Keratinocyte (primary cell): ENCODE data around the gene MYO16. TPM values are rescaled to one million over a fixed set of nuclear protein-coding genes. Genes with fewer than 3 reads are reported as not detected.
"Not testable (repeated sequence)": the region's sequence is repeated elsewhere in the genome, so short reads cannot be mapped to it uniquely, and the experiment has no call there.

Source experiments
- DNase-seq: peaks from one replicate; pipeline ENCODE4 v3.0.0-alpha.2; 2011; ENCODE audit warnings: low read depth, missing footprints, low spot score
- FAIRE-seq: peaks from 2 replicates; lab custom pipeline; 2011; peaks lifted over from hg19 to GRCh38; lab: Jason Lieb, UNC
- H2AFZ ChIP-seq: 2 replicates; pipeline ENCODE4 v1.6.0; 2012; ENCODE audit warnings: low read length, control low read depth, inconsistent platforms; ENCODE audit not compliant: control insufficient read depth
- H3K27ac ChIP-seq: 2 replicates; pipeline ENCODE4 v1.5.1; 2011; ENCODE audit warnings: low read length; ENCODE audit not compliant: control insufficient read depth, insufficient read depth
- H3K27me3 ChIP-seq: 3 replicates; pipeline ENCODE4 v1.6.0; 2011; ENCODE audit warnings: low read length; ENCODE audit not compliant: control insufficient read depth, insufficient read depth; ENCODE audit errors: extremely low read depth
- H3K36me3 ChIP-seq, 2 experiments: 2 replicates in 1 of 2; 3 replicates in 1 of 2; pipeline ENCODE4 v1.5.1; 2011; ENCODE audit warnings: low read length in 2 of 2, mild to moderate bottlenecking in 1 of 2; ENCODE audit not compliant: control insufficient read depth in 2 of 2, insufficient read depth in 2 of 2; ENCODE audit errors: extremely low read depth in 1 of 2
- H3K4me1 ChIP-seq: 3 replicates; pipeline ENCODE4 v1.5.1; 2011; ENCODE audit warnings: low read length; ENCODE audit not compliant: control insufficient read depth, insufficient read depth; ENCODE audit errors: extremely low read depth
- H3K4me2 ChIP-seq: 3 replicates; pipeline ENCODE4 v1.6.0; 2011; ENCODE audit warnings: low read depth, low read length; ENCODE audit not compliant: control insufficient read depth, insufficient read depth; ENCODE audit errors: extremely low read depth
- H3K4me3 ChIP-seq, 3 experiments: fragments of 200-600 bp in 1 of 3; sonication (generic) in 1 of 3; 2 replicates in 2 of 3; 3 replicates in 1 of 3; pipeline ENCODE4 v1.5.1; 2011 to 2016; ENCODE audit warnings: low read length in 3 of 3, mild to moderate bottlenecking in 3 of 3, control low read depth in 2 of 3, inconsistent platforms in 1 of 3, low read depth in 1 of 3, mixed read lengths in 1 of 3, mixed run types in 1 of 3, moderate library complexity in 1 of 3; ENCODE audit not compliant: control insufficient read depth in 2 of 3, insufficient read depth in 2 of 3; ENCODE audit errors: extremely low read depth in 1 of 3
- H3K79me2 ChIP-seq: 2 replicates; pipeline ENCODE4 v1.6.0; 2012; ENCODE audit warnings: low read length; ENCODE audit not compliant: control insufficient read depth, insufficient read depth
- H3K9ac ChIP-seq: 3 replicates; pipeline ENCODE4 v1.6.0; 2011; ENCODE audit warnings: low read length; ENCODE audit not compliant: control insufficient read depth, insufficient read depth; ENCODE audit errors: extremely low read depth
- H3K9me1 ChIP-seq: 3 replicates; pipeline ENCODE4 v1.6.0; 2011; ENCODE audit warnings: low read length; ENCODE audit not compliant: control insufficient read depth, insufficient read depth; ENCODE audit errors: extremely low read depth
- H3K9me3 ChIP-seq: 2 replicates; pipeline ENCODE4 v1.5.1; 2012; ENCODE audit warnings: low read depth, low read length; ENCODE audit not compliant: control insufficient read depth
- H4K20me1 ChIP-seq: 3 replicates; pipeline ENCODE4 v1.6.0; 2011; ENCODE audit warnings: low read length; ENCODE audit not compliant: control insufficient read depth, insufficient read depth; ENCODE audit errors: extremely low read depth
- CTCF ChIP-seq, 3 experiments: IDR thresholded peaks in 1 of 3; conservative IDR thresholded peaks in 1 of 3; optimal IDR thresholded peaks in 1 of 3; 2 replicates in 2 of 3; 3 replicates in 1 of 3; pipeline versions ENCODE3 to v1.5.1; 2011; ENCODE audit warnings: low read length in 3 of 3, mild to moderate bottlenecking in 3 of 3, moderate library complexity in 2 of 3, control low read depth in 1 of 3, inconsistent platforms in 1 of 3; ENCODE audit not compliant: insufficient read depth in 2 of 3; ENCODE audit errors: extremely low read depth in 1 of 3
- EZH2 ChIP-seq: IDR thresholded peaks from one replicate; pipeline ENCODE4 v1.6.1; 2012; ENCODE audit warnings: inconsistent platforms, mild to moderate bottlenecking, low read length, moderate library complexity
- dilution Hi-C: fragments of 300-500 bp; cut with MboI; formaldehyde crosslinking; loops from one replicate; pipeline ENCODE4 v1.7.0; 2020; ENCODE audit warnings: low sequenced_read_pairs; ENCODE audit not compliant: extremely low pct_ligation_motif_present
- polyA plus RNA-seq, 5 experiments: library from polyadenylated mRNA; depleted of rRNA in 3 of 5; stranded (reverse) in 3 of 5; stranded (forward) in 1 of 5; unstranded in 1 of 5; fragments of >200 nt; gene quantifications; 1 replicate in 1 of 5; 2 replicates in 3 of 5; 3 replicates in 1 of 5; pipeline versions ENCODE4 v1.2.1 to v1.2.3, GENCODE V29; 2011 to 2012; ENCODE audit warnings: missing spikeins in 2 of 5, low read depth in 1 of 5, low replicate concordance in 1 of 5

Gene MYO16
- polyA plus RNA-seq, 1 donor (not counting 4 experiments of a cell fraction or from before 2014, with no cell fraction given), result 0.08 TPM

GRCh38 chr13:108780706-108781105, 151.3 kb downstream of the MYO16 start:
- H3K4me1 ChIP-seq, result no peaks in the 10 kb centered on the region
- H3K36me3 ChIP-seq, result no peaks in the 10 kb centered on the region
- no peaks in the 10 kb centered on the region for H3K9me3 ChIP-seq
- no peak overlapping the region for H2AFZ ChIP-seq
- dilution Hi-C loops, result no loop called here
- no peaks in the 10 kb centered on the region for H3K79me2 ChIP-seq
- no peak for TF ChIP-seq CTCF (optimal IDR thresholded peaks at IDR 0.05 in 1 of 3, IDR thresholded peaks at IDR 0.05 in 1 of 3, conservative IDR thresholded peaks at IDR 0.05 in 1 of 3; ENCODE audit: extremely low read depth in 1 of 3, insufficient read depth in 2 of 3, low read length in 3 of 3)
- TF ChIP-seq EZH2, result no peak
- no peak overlapping the region for H3K27ac ChIP-seq
- no peak overlapping the region for H3K4me3 ChIP-seq
- no peaks in the 10 kb centered on the region for H3K27me3 ChIP-seq
- H3K9me1 ChIP-seq, result no peaks in the 10 kb centered on the region
- H4K20me1 ChIP-seq, result no peaks in the 10 kb centered on the region
- H3K9ac ChIP-seq, result no peak overlapping the region
- FAIRE-seq, result no peak
- no peak overlapping the region for H3K4me2 ChIP-seq
- DNase-seq, result no peak

- Histone ChIP-seq H3K4me2 (no peak overlapping the region), H3K27ac (no peak overlapping the region), H3K36me3 (no peaks in the 10 kb centered on the region), H3K9me3 (no peaks in the 10 kb centered on the region), H4K20me1 (no peaks in the 10 kb centered on the region), H3K27me3 (no peaks in the 10 kb centered on the region), H3K4me3 (no peak overlapping the region), H3K79me2 (no peaks in the 10 kb centered on the region), H2AFZ (no peak overlapping the region), H3K9me1 (no peaks in the 10 kb centered on the region), H3K9ac (no peak overlapping the region), H3K4me1 (no peaks in the 10 kb centered on the region)
- dilution Hi-C loops, result no loop called here
- DNase-seq (no peak), FAIRE-seq (no peak)
- TF ChIP-seq CTCF (optimal IDR thresholded peaks at IDR 0.05 in 1 of 3, IDR thresholded peaks at IDR 0.05 in 1 of 3, conservative IDR thresholded peaks at IDR 0.05 in 1 of 3; ENCODE audit: extremely low read depth in 1 of 3, insufficient read depth in 2 of 3, low read length in 3 of 3) (no peak), EZH2 (no peak)
Observed at GRCh38 chr13:108781312-108781711, 151.9 kb downstream of the MYO16 start.

- H2AFZ ChIP-seq, DNase-seq, FAIRE-seq, H3K4me3 ChIP-seq, H4K20me1 ChIP-seq, H3K9me1 ChIP-seq, H3K4me1 ChIP-seq, H3K36me3 ChIP-seq, H3K27me3 ChIP-seq, H3K4me2 ChIP-seq, H3K79me2 ChIP-seq, H3K9ac ChIP-seq, dilution Hi-C loops, H3K9me3 ChIP-seq, H3K27ac ChIP-seq: not testable (repeated sequence)
Observed at GRCh38 chr13:108782480-108782879, 153.1 kb downstream of the MYO16 start.
